Transverse colon (tissue), 4 donors: Measurements from ENCODE around the gene MPP1. TPM values are rescaled to one million over a fixed set of nuclear protein-coding genes. Genes with fewer than 3 reads are reported as not detected.

ENCODE experiments used
- DNase-seq: peaks from one replicate; pipeline ENCODE4 v3.0.0-alpha.2; 2019
- H3K27ac ChIP-seq, 4 donors: fragments of 200-600 bp; sonication (generic); 2 replicates each; pipeline ENCODE4 v1.5.1; 2016 to 2018; ENCODE audit warnings: inconsistent platforms in 4 of 4
- H3K27me3 ChIP-seq: fragments of 200-600 bp; sonication (generic); 2 replicates; pipeline ENCODE4 v1.5.1; 2017; ENCODE audit warnings: inconsistent platforms
- H3K36me3 ChIP-seq, 4 donors: fragments of 200-600 bp; sonication (generic); 2 replicates each; pipeline ENCODE4 v1.5.1; 2017 to 2019; ENCODE audit warnings: inconsistent platforms in 4 of 4
- H3K4me1 ChIP-seq, 4 donors: fragments of 200-600 bp; sonication (generic); 2 replicates each; pipeline ENCODE4 v1.5.1; 2017 to 2020; ENCODE audit warnings: inconsistent platforms in 4 of 4
- H3K4me3 ChIP-seq, 4 donors: fragments of 200-600 bp; sonication (generic); 1 replicate in 1 of 4; 2 replicates in 3 of 4; pipeline versions ENCODE4 v1.5.1 to v1.6.1; 2017 to 2019; ENCODE audit warnings: inconsistent platforms in 4 of 4
- H3K9me3 ChIP-seq, 2 donors: fragments of 200-600 bp; sonication (generic); 2 replicates each; pipeline ENCODE4 v1.5.1; 2017 to 2019; ENCODE audit warnings: inconsistent platforms in 2 of 2
- EP300 ChIP-seq: sonication (generic); formaldehyde crosslinking; IDR thresholded peaks from one replicate; pipeline ENCODE4 v1.6.1; 2017; ENCODE audit warnings: antibody characterized with exemption, low read depth
- POLR2A ChIP-seq: fragments of 450-650 bp; IDR thresholded peaks from one replicate; pipeline ENCODE4 v1.6.1; 2016; ENCODE audit warnings: antibody characterized with exemption, mild to moderate bottlenecking, moderate library complexity
- POLR2AphosphoS5 ChIP-seq, 3 donors: sonication (generic); formaldehyde crosslinking; IDR thresholded peaks; one replicate each; pipeline ENCODE4 v1.6.1; 2016; ENCODE audit warnings: antibody characterized with exemption in 3 of 3
- WGBS, 2 donors: methylation state at CpG; one replicate each; pipeline ENCODE4 v1.1.5; 2018; ENCODE audit warnings: low coverage in 1 of 2; 5-methylcytosine and 5-hydroxymethylcytosine counted together
- in situ Hi-C, 4 donors: fragments of 200-750 bp; cut with MboI; loops; one replicate each; pipeline versions ENCODE4 v1.15.0 to v1.15.1; 2017; ENCODE audit warnings: low sequenced_read_pairs in 3 of 4, low pct_ligation_motif_present in 1 of 4, low pct_unique_long_range_greater_than_20kb in 1 of 4
- intact Hi-C: fragments of 100-400 bp; cut with DNase I; formaldehyde crosslinking; loops from one replicate; pipeline ENCODE4 v1.15.1; 2023; ENCODE audit warnings: low total_unique reads
- total RNA-seq, 4 donors: library from RNA; depleted of rRNA; stranded (reverse); fragments of >200 nt; gene quantifications; one replicate each; pipeline ENCODE4 v1.1.0, GENCODE V29; 2016
- TF ChIP-seq, protein P1 (sequence below), 5 experiments: fragments of 200-600 bp in 3 of 5; fragments of 450-650 bp in 2 of 5; sonication (generic) in 3 of 5; IDR thresholded peaks; 1 replicate in 2 of 5; 2 replicates in 3 of 5; pipeline ENCODE4 v1.5.1; 2016 to 2017; ENCODE audit warnings: antibody characterized with exemption in 5 of 5, inconsistent platforms in 3 of 5, mild to moderate bottlenecking in 2 of 5, moderate library complexity in 1 of 5

Gene MPP1
- total RNA-seq, 4 donors from 2014 or later = 28.7 to 44.1 (median 32.8) TPM

DNA sequence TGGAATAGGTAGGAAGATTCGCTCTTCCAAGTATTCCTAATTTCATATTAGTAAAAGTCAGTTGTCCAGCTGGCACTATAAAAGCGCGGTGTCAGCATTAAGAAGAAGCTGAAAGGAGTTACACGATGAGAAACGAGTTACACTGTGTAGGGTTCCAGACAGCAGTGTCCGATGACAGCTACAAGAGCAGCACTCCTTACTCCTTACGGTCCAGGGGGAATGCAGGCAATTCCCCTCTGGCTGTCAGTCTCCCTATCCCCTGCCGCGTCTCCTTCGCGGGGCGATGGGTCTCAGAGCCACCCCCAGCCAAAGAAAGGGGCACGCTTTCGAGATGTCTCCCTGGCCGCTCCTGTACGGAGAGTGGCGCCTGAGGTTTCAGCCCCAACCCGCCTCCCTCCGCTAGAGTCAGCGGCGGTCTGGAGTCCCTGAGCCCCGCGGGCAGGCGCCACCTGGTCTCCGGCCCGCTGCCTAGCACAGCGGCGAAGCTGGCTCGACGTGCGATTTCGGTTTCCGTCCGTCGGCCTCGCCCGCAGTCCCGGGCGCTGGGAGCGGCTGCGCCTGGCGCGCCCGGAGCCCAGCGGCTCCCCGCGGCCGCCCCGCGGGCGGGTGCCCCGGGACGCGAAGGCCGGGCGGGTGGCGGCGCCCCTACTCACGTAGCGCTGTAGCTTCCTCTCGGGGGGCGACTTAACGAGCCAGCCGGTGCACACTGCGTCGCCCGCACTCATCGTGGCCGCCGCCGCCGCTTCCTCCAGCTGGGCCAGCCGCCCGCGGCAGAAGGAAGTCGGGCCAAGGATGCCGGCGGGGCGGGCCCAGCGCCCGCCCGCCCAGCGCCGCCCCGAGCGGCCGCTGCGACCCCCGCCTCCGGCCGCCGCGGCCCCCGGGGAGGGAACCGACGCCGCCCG is 54.7 kb downstream of the MPP1 start, which contains the start of gene GAB3:
TSS of gene GAB3 (minus strand) at position 777 of the 902 bp plus-strand sequence. CDS start at position 725, 52 bp downstream.
- 38% methylated on average over 88 of the region's 98 CpGs; no CpG with 5 or more reads in 1 of the 2 donors for WGBS, 2 donors
- H3K27me3 ChIP-seq = no peaks in the 10 kb centered on the region
- H3K4me3 ChIP-seq = peak within 1 kb of the TSS; percentile 7 to 55 (median 36)
- in situ Hi-C loops (no loop called here), intact Hi-C loops (no loop called here)
- DNase-seq = peak; percentile 46
- no peaks in the 10 kb centered on the region for H3K9me3 ChIP-seq
- H3K4me1 ChIP-seq = peaks cover 0 to 8% (median 0%) of the 10 kb centered on the region in 4 donors
- no peaks in the 10 kb centered on the region for H3K36me3 ChIP-seq
- TF ChIP-seq POLR2A (no peak), EP300 (no peak)
- TF ChIP-seq, protein P1, sequence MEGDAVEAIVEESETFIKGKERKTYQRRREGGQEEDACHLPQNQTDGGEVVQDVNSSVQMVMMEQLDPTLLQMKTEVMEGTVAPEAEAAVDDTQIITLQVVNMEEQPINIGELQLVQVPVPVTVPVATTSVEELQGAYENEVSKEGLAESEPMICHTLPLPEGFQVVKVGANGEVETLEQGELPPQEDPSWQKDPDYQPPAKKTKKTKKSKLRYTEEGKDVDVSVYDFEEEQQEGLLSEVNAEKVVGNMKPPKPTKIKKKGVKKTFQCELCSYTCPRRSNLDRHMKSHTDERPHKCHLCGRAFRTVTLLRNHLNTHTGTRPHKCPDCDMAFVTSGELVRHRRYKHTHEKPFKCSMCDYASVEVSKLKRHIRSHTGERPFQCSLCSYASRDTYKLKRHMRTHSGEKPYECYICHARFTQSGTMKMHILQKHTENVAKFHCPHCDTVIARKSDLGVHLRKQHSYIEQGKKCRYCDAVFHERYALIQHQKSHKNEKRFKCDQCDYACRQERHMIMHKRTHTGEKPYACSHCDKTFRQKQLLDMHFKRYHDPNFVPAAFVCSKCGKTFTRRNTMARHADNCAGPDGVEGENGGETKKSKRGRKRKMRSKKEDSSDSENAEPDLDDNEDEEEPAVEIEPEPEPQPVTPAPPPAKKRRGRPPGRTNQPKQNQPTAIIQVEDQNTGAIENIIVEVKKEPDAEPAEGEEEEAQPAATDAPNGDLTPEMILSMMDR (IDR thresholded peaks at IDR 0.05) = no peak
- H3K27ac ChIP-seq = peak within 1 kb of the TSS; percentile 64 to 79 (median 78)

DNA sequence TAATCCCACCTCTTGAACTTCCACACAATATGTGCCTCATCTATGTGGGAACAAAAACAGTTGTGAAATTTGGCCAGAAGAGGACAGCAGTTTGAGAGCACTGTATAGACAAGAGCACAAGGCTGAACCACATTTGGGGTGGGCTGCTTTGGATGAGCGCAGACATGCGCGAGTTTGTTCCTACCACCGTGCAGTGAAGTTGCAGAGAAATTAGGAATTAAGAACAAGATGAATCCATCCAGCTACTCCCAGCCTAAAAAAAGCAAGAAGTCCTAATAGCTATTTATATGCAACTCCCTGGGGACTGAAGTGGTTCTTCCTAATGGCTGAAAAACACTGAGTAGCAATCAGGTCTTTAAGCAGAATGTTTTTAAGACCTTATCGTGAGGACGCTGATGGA is 55.4 kb downstream of the MPP1 start:
- WGBS, 2 donors = 33 to 62% methylated on average over 4 to 6 of the region's 6 CpGs
- peak overlapping the region in 2 of 4 donors; percentile 37 to 55 for H3K4me3 ChIP-seq
- H3K27me3 ChIP-seq = no peaks in the 10 kb centered on the region
- DNase-seq = no peak
- H3K27ac ChIP-seq = peak overlapping the region; percentile 64 to 79 (median 78)
- in situ Hi-C loops (loop anchor here in 1 of 4 donors (25.0 kb wide), 1 partner anchor 87 kb away; the partner anchor contains the start of gene SMIM9), intact Hi-C loops (no loop called here)
- H3K4me1 ChIP-seq = peaks cover 0 to 8% (median 0%) of the 10 kb centered on the region in 4 donors
- no peaks in the 10 kb centered on the region for H3K36me3 ChIP-seq
- TF ChIP-seq EP300 = no peak
- TF ChIP-seq POLR2AphosphoS5 (IDR thresholded peaks at IDR 0.05) = no peak
- H3K9me3 ChIP-seq = no peaks in the 10 kb centered on the region

DNA sequence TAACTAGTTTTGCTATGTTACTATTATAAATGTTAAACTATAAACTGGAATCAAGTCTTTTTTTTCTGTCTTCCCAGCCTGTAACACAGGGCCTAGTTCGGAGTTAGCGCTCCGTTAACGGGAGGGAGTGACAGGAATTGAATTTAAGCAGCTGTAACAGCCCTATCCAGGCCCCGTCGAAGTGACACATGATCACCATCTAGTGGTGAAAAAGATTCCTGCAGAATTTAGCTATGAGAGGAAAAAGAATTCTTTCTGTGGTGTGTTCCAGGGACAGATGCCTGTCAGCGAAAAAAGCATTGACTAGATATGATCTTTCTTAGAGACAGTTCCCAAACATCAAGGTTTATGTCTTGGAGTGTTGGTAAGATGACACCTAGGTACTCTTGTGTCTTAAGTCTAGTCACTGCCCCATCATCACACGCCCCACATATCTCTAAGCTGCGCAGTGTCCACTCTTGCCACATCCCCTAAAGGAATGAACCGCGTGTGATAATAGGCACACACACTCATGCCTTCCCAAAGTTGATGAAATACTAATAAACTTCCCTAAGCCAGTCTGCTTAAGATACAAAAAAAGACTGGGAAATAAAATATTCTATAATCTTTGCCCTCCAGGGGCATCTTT is 56.5 kb downstream of the MPP1 start:
- Histone ChIP-seq H3K4me3 (no peak overlapping the region), H3K27ac (peak overlapping the region in 3 of 4 donors; percentile 23 to 79 (median 40)), H3K9me3 (no peaks in the 10 kb centered on the region), H3K36me3 (no peaks in the 10 kb centered on the region), H3K4me1 (peaks cover 0 to 8% (median 0%) of the 10 kb centered on the region in 4 donors), H3K27me3 (no peaks in the 10 kb centered on the region)
- no peak for TF ChIP-seq POLR2A
- TF ChIP-seq, protein P1 (IDR thresholded peaks at IDR 0.05) = peak; percentile 53 to 80 (median 60)
- in situ Hi-C loops = loop anchor here in 1 of 4 donors (25.0 kb wide), 1 partner anchor 88 kb away; the partner anchor contains the start of gene SMIM9
- WGBS, 2 donors = 29% methylated on average over 11 of the region's 11 CpGs; no CpG with 5 or more reads in 1 of the 2 donors
- DNase-seq = no peak
- intact Hi-C loops = no loop called here

DNA sequence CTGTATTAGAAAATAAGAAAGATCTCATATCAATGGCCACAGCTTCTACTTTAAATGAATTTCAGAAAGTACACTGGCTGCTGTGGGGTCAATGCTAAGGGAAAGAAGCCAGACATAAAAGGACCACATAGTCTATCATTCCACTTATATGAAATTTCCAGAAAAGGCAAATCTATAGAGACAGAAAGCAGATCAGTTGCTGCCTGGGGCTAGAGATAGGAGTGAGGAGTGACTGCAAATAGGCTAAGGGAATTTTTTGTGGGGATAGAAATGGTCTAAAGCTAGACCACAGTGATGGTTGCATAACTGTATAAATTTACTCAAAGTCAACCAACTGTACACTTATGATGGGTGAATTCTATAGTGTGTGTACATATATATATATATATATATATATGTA is 62.7 kb downstream of the MPP1 start:
- peaks cover 0 to 7% (median 2%) of the 10 kb centered on the region in 4 donors for H3K4me1 ChIP-seq
- no peak for DNase-seq
- no peaks in the 10 kb centered on the region for H3K36me3 ChIP-seq
- intact Hi-C loops = no loop called here
- H3K27ac ChIP-seq = no peak overlapping the region
- TF ChIP-seq POLR2AphosphoS5 (IDR thresholded peaks at IDR 0.05) = no peak
- TF ChIP-seq, protein P1 (IDR thresholded peaks at IDR 0.05) = no peak
- no peak for TF ChIP-seq POLR2A
- TF ChIP-seq EP300 = no peak
- in situ Hi-C loops = loop anchor here in 1 of 4 donors (25.0 kb wide), 1 partner anchor 95 kb away; the partner anchor contains the start of gene SMIM9
- no peaks in the 10 kb centered on the region for H3K9me3 ChIP-seq
- H3K27me3 ChIP-seq = no peaks in the 10 kb centered on the region
- H3K4me3 ChIP-seq = no peak overlapping the region
